Stimulated activated CD4-positive, alpha-beta T cell treated with anti-CD3 and anti-CD28 coated beads, Interleukin-12 subunit alpha, Interleukin-12 subunit beta, amount 100 ng/mL, for 48 hours (primary cell): Measurements from ENCODE around the gene NAA30.
"Not testable (repeated sequence)": the region's sequence is repeated elsewhere in the genome, so short reads cannot be mapped to it uniquely, and the experiment has no call there.

Experiments
- DNase-seq, 3 donors: peaks; one replicate each; pipeline ENCODE4 v3.0.0-alpha.2; 2020; ENCODE audit warnings: low read depth in 2 of 3, low spot score in 1 of 3

The NAA30 gene

GRCh38 chr14:57390037-57390805, at the start of gene NAA30:
TSS of gene NAA30 (plus strand) at chr14:57390586. CDS start at chr14:57390958, 372 bp downstream.
- peak; percentile 84 to 88 (median 86) for DNase-seq

GRCh38 chr14:57343545-57344297, 46.7 kb upstream of the NAA30 start:
- not testable (repeated sequence) for DNase-seq

- no peak for DNase-seq
Measured at GRCh38 chr14:57345106-57345505, 45.3 kb upstream of the NAA30 start.

GRCh38 chr14:57346741-57347140, 43.6 kb upstream of the NAA30 start:
- no peak for DNase-seq

GRCh38 chr14:57352396-57353170, 37.8 kb upstream of the NAA30 start:
- DNase-seq = no peak

- no peak for DNase-seq
Measured at GRCh38 chr14:57355081-57355800, 35.1 kb upstream of the NAA30 start.

- DNase-seq = no peak
Measured at GRCh38 chr14:57362361-57362760, 28.0 kb upstream of the NAA30 start.

GRCh38 chr14:57364659-57365450, 25.5 kb upstream of the NAA30 start:
- DNase-seq = no peak

- not testable (repeated sequence) for DNase-seq
Measured at GRCh38 chr14:57370187-57370586, 20.2 kb upstream of the NAA30 start.

GRCh38 chr14:57371013-57371412, 19.4 kb upstream of the NAA30 start:
- no peak for DNase-seq

- DNase-seq = no peak
Measured at GRCh38 chr14:57375156-57375555, 15.2 kb upstream of the NAA30 start.

- DNase-seq = no peak
Measured at GRCh38 chr14:57378661-57379060, 11.7 kb upstream of the NAA30 start.

GRCh38 chr14:57380935-57381334, 9.5 kb upstream of the NAA30 start:
- DNase-seq = no peak

GRCh38 chr14:57382283-57382682, 8.1 kb upstream of the NAA30 start:
- DNase-seq = no peak

GRCh38 chr14:57383125-57383745, 7.2 kb upstream of the NAA30 start:
- no peak for DNase-seq

- no peak for DNase-seq
Measured at GRCh38 chr14:57388067-57388466, 2.3 kb upstream of the NAA30 start.

GRCh38 chr14:57389646-57390036, 745 bp upstream of the NAA30 start:
- peak in 1 of 3 donors; percentile 0 for DNase-seq

GRCh38 chr14:57390806-57391516, 575 bp downstream of the NAA30 start:
- DNase-seq = peak in 2 of 3 donors; percentile 10 to 26
